ENCODE results near the gene NDUFAF2.
"Not testable (repeated sequence)": the region's sequence is repeated elsewhere in the genome, so short reads cannot be mapped to it uniquely, and the experiment has no call there.

The NDUFAF2 gene

GRCh38 chr5:60944904-60945812 lies at the start of gene NDUFAF2, which contains the start of gene ERCC8:
TSS of gene NDUFAF2 (plus strand) at chr5:60945205. CDS start at chr5:60945256, 51 bp downstream.
TSS of gene ERCC8 (minus strand) at chr5:60945070. CDS start at chr5:60945008, 62 bp downstream.
- DNase-seq: peak; percentile 79 to 87

GRCh38 chr5:60896991-60897390 lies 48.0 kb upstream of the NDUFAF2 start:
- no peak for DNase-seq

GRCh38 chr5:60903356-60903755 lies 41.6 kb upstream of the NDUFAF2 start:
- DNase-seq: no peak

- DNase-seq: no peak
Observed at GRCh38 chr5:60916646-60917045, 28.4 kb upstream of the NDUFAF2 start.

- DNase-seq: no peak
Observed at GRCh38 chr5:60918466-60918865, 26.5 kb upstream of the NDUFAF2 start.

- DNase-seq: no peak
Observed at GRCh38 chr5:60927450-60927849, 17.6 kb upstream of the NDUFAF2 start.

- DNase-seq: no peak
Observed at GRCh38 chr5:60929024-60929423, 16.0 kb upstream of the NDUFAF2 start.

GRCh38 chr5:60943624-60944023 lies 1.4 kb upstream of the NDUFAF2 start:
- DNase-seq: no peak

- peak; percentile 3 to 5 for DNase-seq
Observed at GRCh38 chr5:60945813-60946187, 795 bp downstream of the NDUFAF2 start.

- no peak for DNase-seq
Observed at GRCh38 chr5:60948738-60949137, 3.7 kb downstream of the NDUFAF2 start.

- no peak for DNase-seq
Observed at GRCh38 chr5:60955239-60955638, 10.2 kb downstream of the NDUFAF2 start.

GRCh38 chr5:60958088-60958487 lies 13.1 kb downstream of the NDUFAF2 start:
- DNase-seq: no peak

GRCh38 chr5:60958712-60959111 lies 13.7 kb downstream of the NDUFAF2 start:
- no peak for DNase-seq

GRCh38 chr5:60959156-60959555 lies 14.2 kb downstream of the NDUFAF2 start:
- no peak for DNase-seq

- DNase-seq: no peak
Observed at GRCh38 chr5:60960591-60960990, 15.6 kb downstream of the NDUFAF2 start.

- no peak for DNase-seq
Observed at GRCh38 chr5:60961685-60962084, 16.7 kb downstream of the NDUFAF2 start.

- DNase-seq: peak in 1 of 2 experiments; percentile 56
Observed at GRCh38 chr5:60972231-60972630, 27.2 kb downstream of the NDUFAF2 start.

- DNase-seq: no peak
Observed at GRCh38 chr5:60977956-60978737, 33.1 kb downstream of the NDUFAF2 start.

GRCh38 chr5:60978968-60979367 lies 34.0 kb downstream of the NDUFAF2 start:
- no peak for DNase-seq

GRCh38 chr5:60980511-60980910 lies 35.5 kb downstream of the NDUFAF2 start:
- DNase-seq: no peak

- DNase-seq: not testable (repeated sequence)
Observed at GRCh38 chr5:60982127-60982526, 37.1 kb downstream of the NDUFAF2 start.

- no peak for DNase-seq
Observed at GRCh38 chr5:60989790-60990189, 44.8 kb downstream of the NDUFAF2 start.

- DNase-seq: no peak
Observed at GRCh38 chr5:60992871-60993270, 47.9 kb downstream of the NDUFAF2 start.

- DNase-seq: no peak
Observed at GRCh38 chr5:60993425-60993824, 48.4 kb downstream of the NDUFAF2 start.

All from stimulated activated CD4-positive, alpha-beta T cell treated with anti-CD3 and anti-CD28 coated beads, Interleukin-4, amount 100 ng/mL, for 4 hours (primary cell).